Germinal center (tissue), 1 donor: ENCODE measurements around the gene PLXDC2.

Experiments used
- DNase-seq: peaks from one replicate; pipeline ENCODE4 v3.0.0; 2012; ENCODE audit warnings: mixed read lengths, low spot score

The PLXDC2 gene

DNA sequence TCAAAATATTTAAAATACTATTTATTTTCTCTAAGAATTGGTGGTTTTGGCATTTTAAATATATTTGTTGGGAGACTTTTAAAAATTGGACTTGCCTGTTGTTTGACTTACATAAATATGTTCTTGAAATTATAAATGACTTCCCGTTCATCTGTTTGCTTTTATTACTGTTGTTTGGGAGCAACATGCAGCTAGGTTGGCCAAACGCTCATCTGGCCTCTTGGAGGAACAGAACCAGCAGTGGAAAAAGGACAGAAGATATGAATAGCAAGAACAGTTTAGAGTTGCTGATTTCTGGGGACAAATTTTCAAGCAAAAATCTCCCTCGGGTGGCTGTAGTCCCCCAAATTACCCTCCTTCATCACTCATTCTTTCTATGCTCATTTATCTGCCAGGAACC lies 41.6 kb downstream of the PLXDC2 start:
- no peak for DNase-seq

DNA sequence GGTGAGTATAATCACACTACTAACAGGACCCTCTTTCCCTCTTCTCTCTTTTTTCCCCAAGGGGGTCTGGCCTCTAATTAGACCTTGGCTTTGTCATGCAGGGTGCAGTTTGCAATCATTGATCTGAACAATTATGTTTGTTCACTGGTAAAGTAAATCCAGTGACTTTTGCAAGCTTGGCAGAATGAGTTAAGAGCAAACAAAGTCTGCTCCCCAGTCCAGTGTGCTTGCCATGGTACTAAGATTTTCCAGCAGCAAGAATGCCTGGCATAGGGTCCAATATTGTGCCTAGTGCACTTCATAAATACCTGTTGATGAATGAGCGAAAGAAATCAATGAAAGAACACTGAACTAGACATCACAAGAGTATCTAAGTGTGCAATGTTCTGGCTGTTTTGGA lies 43.9 kb downstream of the PLXDC2 start:
- no peak for DNase-seq

DNA sequence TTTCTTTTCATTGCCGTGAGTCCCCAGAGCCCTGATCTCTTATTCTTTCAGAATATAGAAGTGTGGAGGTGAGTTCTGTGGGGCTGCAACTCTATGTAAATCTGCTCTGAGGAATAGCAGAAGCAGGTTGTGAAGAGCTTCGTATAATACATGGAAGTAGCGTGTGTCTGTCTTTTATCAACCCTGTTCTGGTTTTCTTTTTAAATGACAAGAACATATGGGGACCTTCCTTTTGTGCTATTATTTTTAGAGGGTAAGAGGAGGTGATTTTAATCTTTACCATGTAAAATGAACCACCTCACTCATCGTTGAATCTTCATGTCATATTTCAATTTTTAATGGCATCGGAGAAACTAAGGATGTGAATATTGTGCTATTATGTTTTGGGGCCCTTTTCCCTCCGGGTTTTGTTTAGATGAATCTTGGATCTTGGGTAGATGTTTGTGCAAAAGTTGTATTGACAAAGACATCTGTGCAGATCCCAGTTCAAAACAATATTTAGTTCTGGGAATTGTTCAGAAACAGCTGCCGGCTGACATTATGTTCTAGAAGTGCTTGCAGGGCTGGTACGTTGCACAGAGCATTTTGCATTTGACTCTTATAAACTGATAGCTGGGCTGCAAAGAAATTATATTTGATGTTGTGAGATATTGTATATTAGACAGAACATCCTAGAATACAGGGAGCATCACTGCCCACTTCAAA lies 46.7 kb downstream of the PLXDC2 start:
- no peak for DNase-seq

DNA sequence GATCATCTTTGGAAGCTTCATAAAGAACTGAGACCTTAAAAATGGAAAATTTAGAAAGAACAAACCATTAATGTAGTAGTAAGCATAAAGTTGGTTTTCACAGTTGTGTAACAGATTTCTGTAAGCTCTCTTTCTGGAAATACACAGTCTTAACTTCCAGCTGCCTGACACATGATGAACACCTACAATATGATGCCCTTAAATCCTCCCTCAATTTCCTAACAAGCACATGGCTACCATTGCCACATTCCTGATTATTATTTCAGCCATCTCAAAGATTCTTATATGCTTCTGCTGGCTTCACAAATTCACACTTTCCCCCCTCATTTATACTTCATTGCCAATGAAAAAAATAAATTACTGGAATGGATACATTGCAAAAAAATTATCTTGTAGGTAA lies 49.4 kb downstream of the PLXDC2 start:
- DNase-seq, result no peak

- no peak for DNase-seq
Observed at GRCh38 chr10:19869370-19869769, 53.1 kb downstream of the PLXDC2 start.

- DNase-seq, result no peak
Observed at GRCh38 chr10:19872504-19873271, 56.5 kb downstream of the PLXDC2 start.

DNA sequence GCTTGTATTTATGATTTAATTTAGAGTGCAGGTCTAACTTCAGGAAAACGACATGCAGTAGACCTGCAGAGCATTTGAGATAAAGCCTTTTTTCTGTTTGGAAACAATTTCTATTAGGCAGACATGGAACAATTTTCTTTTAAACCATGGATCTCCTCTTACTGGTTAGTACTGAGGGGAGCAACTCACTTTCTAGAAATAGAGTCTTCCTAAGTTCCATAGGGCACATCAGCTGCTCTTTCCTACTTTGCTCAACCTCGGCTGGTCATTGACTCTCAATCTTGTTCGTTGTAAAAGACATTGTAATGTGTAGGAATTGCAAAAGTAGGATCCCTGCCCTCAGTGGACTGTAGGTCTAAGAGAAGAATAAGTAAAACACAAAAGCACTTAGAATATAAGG lies 58.0 kb downstream of the PLXDC2 start:
- no peak for DNase-seq

DNA sequence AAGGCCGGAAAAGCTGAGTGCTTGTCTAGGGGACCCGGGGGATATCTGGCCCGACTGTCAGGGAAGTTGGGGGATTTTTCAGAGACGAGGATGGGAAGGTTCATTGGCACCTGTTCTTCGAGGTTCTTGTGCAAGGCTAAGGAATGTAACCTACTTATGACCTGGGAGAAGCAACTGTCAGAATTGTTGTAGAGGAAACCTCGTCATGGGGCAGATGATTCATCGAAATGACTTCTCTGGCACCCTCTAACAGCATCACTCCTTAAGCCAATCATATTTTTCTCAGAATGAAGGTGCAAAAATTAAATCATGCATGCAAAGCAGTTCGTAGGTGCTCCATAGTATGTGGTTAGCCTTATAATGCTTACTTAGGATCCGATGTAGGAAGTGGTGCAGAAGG lies 58.6 kb downstream of the PLXDC2 start:
- no peak for DNase-seq

GRCh38 chr10:19876570-19876969 lies 60.3 kb downstream of the PLXDC2 start:
- DNase-seq, result no peak

GRCh38 chr10:19877466-19878255 lies 61.4 kb downstream of the PLXDC2 start:
- DNase-seq, result no peak

DNA sequence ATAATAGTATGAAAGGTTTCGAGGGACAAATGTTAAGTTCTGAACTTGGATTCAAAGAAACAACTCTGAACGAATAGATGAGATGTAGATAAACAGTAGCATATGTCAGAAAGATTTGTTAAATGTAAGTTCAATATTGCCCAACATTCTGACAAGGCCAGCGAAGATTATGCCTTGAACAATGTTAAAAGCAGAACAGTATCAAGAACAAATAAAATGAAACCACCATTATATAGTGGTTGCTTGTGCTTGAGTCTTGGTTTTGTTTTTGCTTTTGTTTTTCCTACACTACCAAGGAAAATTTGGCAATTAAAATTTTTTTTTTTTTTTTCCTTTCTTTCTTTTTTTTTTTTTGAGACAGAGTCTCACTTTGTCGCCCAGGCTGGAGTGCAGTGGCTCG lies 66.4 kb downstream of the PLXDC2 start:
- DNase-seq, result no peak

GRCh38 chr10:19888061-19888660 lies 71.9 kb downstream of the PLXDC2 start:
- DNase-seq, result no peak

- no peak for DNase-seq
Observed at GRCh38 chr10:19889256-19889655, 73.0 kb downstream of the PLXDC2 start.

GRCh38 chr10:19891429-19891828 lies 75.2 kb downstream of the PLXDC2 start:
- DNase-seq, result no peak

DNA sequence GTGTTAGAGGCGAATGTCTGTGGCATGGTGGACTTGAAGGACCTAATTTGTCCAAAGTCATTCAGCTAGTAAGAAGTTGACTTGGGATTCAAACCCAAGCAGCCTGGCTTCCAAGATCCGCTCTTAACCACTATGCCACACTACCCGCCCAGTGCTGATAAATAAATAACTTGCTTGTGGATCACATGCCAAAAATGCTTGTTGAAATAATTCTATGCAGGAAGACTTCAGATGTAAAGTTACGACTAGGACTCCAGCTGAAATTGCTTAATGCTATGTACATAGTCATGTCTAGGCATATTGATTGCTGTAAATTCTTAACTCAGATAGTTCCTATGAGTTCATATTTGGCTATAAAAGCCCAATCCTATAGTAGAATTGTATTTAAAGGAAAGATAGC lies 76.0 kb downstream of the PLXDC2 start:
- DNase-seq, result no peak

DNA sequence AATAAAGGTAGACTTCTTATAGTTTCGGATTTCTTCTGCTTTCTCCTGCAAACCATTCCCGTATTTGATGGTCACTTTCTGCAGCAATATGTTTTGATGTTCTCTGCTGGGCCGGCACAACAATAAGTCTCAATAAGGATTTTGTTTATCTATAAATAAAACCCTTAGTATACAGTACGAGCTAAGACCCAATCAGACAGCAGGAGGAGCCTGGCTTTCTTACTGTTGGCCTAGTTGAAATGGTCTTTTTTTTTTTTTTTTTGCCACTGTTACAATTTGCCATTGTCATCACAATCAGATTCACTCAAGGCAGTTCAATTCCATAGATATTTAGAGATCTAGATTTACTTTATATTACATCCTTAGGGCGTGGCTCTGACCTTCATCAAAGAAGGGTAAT lies 76.4 kb downstream of the PLXDC2 start:
- DNase-seq, result no peak

GRCh38 chr10:19895500-19895899 lies 79.3 kb downstream of the PLXDC2 start:
- no peak for DNase-seq

DNA sequence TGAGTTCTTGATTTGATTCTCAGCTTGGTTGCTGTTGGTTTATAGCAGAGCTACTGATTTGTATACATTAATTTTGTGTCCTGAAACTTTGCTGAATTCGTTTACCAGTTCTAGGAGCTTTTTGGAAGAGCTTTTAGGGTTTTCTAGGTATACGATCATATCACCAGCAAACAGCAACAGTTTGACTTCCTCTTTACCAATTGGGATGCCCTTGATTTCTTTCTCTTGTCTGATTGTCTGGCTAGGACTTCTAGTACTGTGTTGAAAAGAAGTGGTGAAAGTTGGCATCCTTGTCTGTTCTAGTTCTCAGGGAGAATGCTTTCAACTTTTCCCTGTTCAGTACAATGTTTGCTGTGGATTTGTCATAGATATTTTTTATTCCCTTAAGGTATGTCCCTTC lies 86.2 kb downstream of the PLXDC2 start:
- no peak for DNase-seq

GRCh38 chr10:19904202-19904661 lies 88.0 kb downstream of the PLXDC2 start:
- no peak for DNase-seq

- no peak for DNase-seq
Observed at GRCh38 chr10:19906108-19906791, 90.0 kb downstream of the PLXDC2 start.

DNA sequence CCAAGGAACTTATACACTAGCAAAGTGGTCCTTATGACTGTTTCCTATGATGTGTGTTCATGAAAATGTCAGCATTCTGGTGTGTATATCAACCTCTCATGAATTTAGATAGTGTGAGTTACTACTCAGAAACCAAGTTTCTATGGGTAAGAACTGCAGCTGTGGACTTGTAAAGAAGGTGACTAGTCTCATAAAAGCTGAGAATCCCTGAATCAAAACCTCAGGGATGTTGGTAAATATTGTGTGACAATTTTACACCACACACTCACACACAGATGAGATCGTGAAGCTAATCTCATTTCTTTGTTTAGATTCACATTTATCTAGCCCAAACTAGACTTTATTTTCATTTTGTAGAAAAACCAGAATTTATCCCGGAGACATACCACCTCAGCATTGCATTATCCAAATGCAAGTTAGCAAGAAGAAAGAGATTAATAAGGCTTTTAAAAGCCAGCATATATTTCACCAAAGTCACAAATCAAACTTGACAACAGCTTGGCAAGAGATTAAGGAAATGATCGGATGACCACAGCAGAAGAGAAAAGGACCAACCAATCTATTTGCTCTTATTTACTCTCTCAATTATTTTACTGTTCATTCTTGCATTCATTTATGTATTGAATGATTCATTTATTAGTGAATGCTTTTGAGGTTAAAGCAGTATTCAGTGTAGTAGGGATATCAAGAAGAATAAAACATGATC lies 92.9 kb downstream of the PLXDC2 start:
- DNase-seq, result no peak
